M059J (cell line): ENCODE measurements around the gene LRPPRC. TPM values are rescaled to one million over a fixed set of nuclear protein-coding genes. Genes with fewer than 3 reads are reported as not detected.
A peak's percentile ranks its signal among the peaks of the same experiment; 100 is the strongest.
"Not testable (repeated sequence)": the region's sequence is repeated elsewhere in the genome, so short reads cannot be mapped to it uniquely, and the experiment has no call there.

Experiments
- DNase-seq: peaks from one replicate; pipeline ENCODE4 v3.0.0-alpha.2; 2012; ENCODE audit warnings: low read depth
- total RNA-seq: library from RNA; depleted of rRNA; stranded (reverse); fragments of >200 nt; shearing (Covaris generic); gene quantifications from 2 replicates; pipeline ENCODE4 v1.2.3, GENCODE V29; 2014

The LRPPRC gene
- total RNA-seq, 1 experiment from 2014 or later = 36.8 TPM

- DNase-seq = no peak
Measured at GRCh38 chr2:43977677-43978375, 18.0 kb downstream of the LRPPRC start.

GRCh38 chr2:43960921-43961320 is 34.9 kb downstream of the LRPPRC start:
- DNase-seq = no peak

- no peak for DNase-seq
Measured at GRCh38 chr2:43958397-43959275, 37.2 kb downstream of the LRPPRC start.

GRCh38 chr2:43950383-43951008 is 45.3 kb downstream of the LRPPRC start:
- DNase-seq = peak; percentile 43

GRCh38 chr2:43948370-43948769 is 47.4 kb downstream of the LRPPRC start:
- peak; percentile 57 for DNase-seq

- no peak for DNase-seq
Measured at GRCh38 chr2:43946685-43947084, 49.1 kb downstream of the LRPPRC start.

GRCh38 chr2:43945439-43945838 is 50.4 kb downstream of the LRPPRC start:
- DNase-seq = no peak

GRCh38 chr2:43944915-43945314 is 50.9 kb downstream of the LRPPRC start:
- no peak for DNase-seq

GRCh38 chr2:43943809-43944452 is 51.9 kb downstream of the LRPPRC start:
- no peak for DNase-seq

- DNase-seq = no peak
Measured at GRCh38 chr2:43943323-43943722, 52.5 kb downstream of the LRPPRC start.

- DNase-seq = no peak
Measured at GRCh38 chr2:43942881-43943280, 52.9 kb downstream of the LRPPRC start.

GRCh38 chr2:43941966-43942365 is 53.8 kb downstream of the LRPPRC start:
- no peak for DNase-seq

GRCh38 chr2:43941359-43941758 is 54.4 kb downstream of the LRPPRC start:
- DNase-seq = no peak

GRCh38 chr2:43939695-43940256 is 56.0 kb downstream of the LRPPRC start:
- no peak for DNase-seq

- no peak for DNase-seq
Measured at GRCh38 chr2:43937269-43937820, 58.4 kb downstream of the LRPPRC start.

- DNase-seq = peak; percentile 4
Measured at GRCh38 chr2:43934567-43934966, 61.2 kb downstream of the LRPPRC start.

GRCh38 chr2:43931293-43931692 is 64.5 kb downstream of the LRPPRC start:
- no peak for DNase-seq

- DNase-seq = no peak
Measured at GRCh38 chr2:43927442-43927841, 68.3 kb downstream of the LRPPRC start.

- DNase-seq = no peak
Measured at GRCh38 chr2:43925431-43925830, 70.4 kb downstream of the LRPPRC start.

GRCh38 chr2:43924463-43924862 is 71.3 kb downstream of the LRPPRC start:
- no peak for DNase-seq

- not testable (repeated sequence) for DNase-seq
Measured at GRCh38 chr2:43911136-43911790, 84.5 kb downstream of the LRPPRC start.
